CD4-positive, alpha-beta T cell (primary cell): Measurements from ENCODE around the gene TEPSIN. TPM values are rescaled to one million over a fixed set of nuclear protein-coding genes. Genes with fewer than 3 reads are reported as not detected.

ENCODE experiments used
- ATAC-seq: fragments of 200-7000 bp; cut with Tn5 transposase; one replicate; pipeline ENCODE4 v1.10.0; 2022; ENCODE audit warnings: mild to moderate bottlenecking; ENCODE audit not compliant: poor library complexity
- CTCF ChIA-PET: fragments of 350-600 bp; sonication (Branson Sonifier 250); formaldehyde crosslinking; loops from one replicate; lab custom pipeline; 2021; ENCODE audit warnings: antibody characterized with exemption, inconsistent platforms; lab: Charles Lee
- POLR2A ChIA-PET: fragments of 350-600 bp; sonication (Branson Sonifier 250); formaldehyde crosslinking; loops from one replicate; lab custom pipeline; 2021; ENCODE audit warnings: antibody characterized with exemption, inconsistent platforms; lab: Charles Lee
- DNase-seq, 14 experiments: peaks; one replicate each; pipeline ENCODE4 v3.0.0-alpha.2; 2013 to 2020; ENCODE audit warnings: mixed read lengths in 2 of 14
- H3K27ac ChIP-seq, 2 donors: one replicate each; pipeline versions ENCODE4 v1.5.1 to v1.7.0; 2013; ENCODE audit warnings: low read length in 2 of 2, low read depth in 1 of 2, mild to moderate bottlenecking in 1 of 2
- H3K27me3 ChIP-seq, 2 experiments: 1 replicate in 1 of 2; 2 replicates in 1 of 2; pipeline versions ENCODE4 v1.6.1 to v1.7.0; 2013; ENCODE audit warnings: low read length in 2 of 2, control low read depth in 1 of 2, mild to moderate bottlenecking in 1 of 2, moderate library complexity in 1 of 2; ENCODE audit not compliant: insufficient read depth in 2 of 2, control insufficient read depth in 1 of 2
- H3K36me3 ChIP-seq: one replicate; pipeline ENCODE4 v1.6.1; 2013; ENCODE audit warnings: low read length, control low read depth; ENCODE audit not compliant: insufficient read depth
- H3K4me1 ChIP-seq: one replicate; pipeline ENCODE4 v1.6.1; 2013; ENCODE audit warnings: low read length, control low read depth; ENCODE audit not compliant: insufficient read depth
- H3K4me3 ChIP-seq: one replicate; pipeline ENCODE4 v1.5.1; 2013; ENCODE audit warnings: mild to moderate bottlenecking, low read length, moderate library complexity
- H3K9me3 ChIP-seq, 2 experiments: 1 replicate in 1 of 2; 2 replicates in 1 of 2; pipeline versions ENCODE4 v1.6.1 to v1.7.0; 2013; ENCODE audit warnings: low read length in 2 of 2, mild to moderate bottlenecking in 2 of 2, control low read depth in 1 of 2, moderate library complexity in 1 of 2; ENCODE audit not compliant: control insufficient read depth in 1 of 2, insufficient read depth in 1 of 2
- H3K27ac Mint-ChIP-seq: one replicate; pipeline ENCODE4 v1.8.0; 2020; ENCODE audit warnings: mixed read lengths
- H3K27me3 Mint-ChIP-seq: one replicate; pipeline ENCODE4 v1.8.0; 2021; ENCODE audit warnings: mixed read lengths
- H3K36me3 Mint-ChIP-seq: one replicate; pipeline ENCODE4 v1.8.0; 2021; ENCODE audit warnings: low read depth, mixed read lengths
- H3K4me1 Mint-ChIP-seq: one replicate; pipeline ENCODE4 v1.8.0; 2021; ENCODE audit warnings: low read depth, mixed read lengths
- H3K4me3 Mint-ChIP-seq: one replicate; pipeline ENCODE4 v1.8.0; 2020; ENCODE audit warnings: mild to moderate bottlenecking, mixed read lengths
- H3K9me3 Mint-ChIP-seq: one replicate; pipeline ENCODE4 v1.8.0; 2020; ENCODE audit warnings: mixed read lengths
- intact Hi-C, 2 experiments: fragments of 100-400 bp; cut with DNase I in 1 of 2; cut with micrococcal nuclease in 1 of 2; formaldehyde crosslinking; loops; one replicate each; pipeline versions ENCODE4 v1.15.1 to v1.9.0; 2023 to 2025; cut with DNase I, micrococcal nuclease
- total RNA-seq, 174 experiments: library from RNA in 2 of 174; stranded (reverse) in 2 of 174; gene quantifications; one replicate each; pipeline ENCODE4 v1.2.3 and lab custom pipeline; 2021 to 2026
- TF ChIP-seq, protein P1 (sequence below): fragments of 200-600 bp; IDR thresholded peaks from one replicate; pipeline ENCODE4 v1.8.0; 2022; ENCODE audit warnings: antibody characterized with exemption, mild to moderate bottlenecking

Gene TEPSIN
- total RNA-seq, 2 experiments from 2014 or later: 68.2 to 74.4 TPM

GRCh38 chr17:81279278-81280275, 40.7 kb upstream of the TEPSIN start:
- POLR2A ChIA-PET: no interaction called here
- DNase-seq (no peak), ATAC-seq (no peak)
- H3K9me3 Mint-ChIP-seq: no peaks in the 10 kb centered on the region
- H3K4me1 Mint-ChIP-seq: peaks cover 4% of the 10 kb centered on the region
- Histone ChIP-seq H3K27ac (no peak overlapping the region), H3K4me1 (peaks cover 9% of the 10 kb centered on the region), H3K36me3 (peaks cover 66% of the 10 kb centered on the region), H3K27me3 (no peaks in the 10 kb centered on the region), H3K4me3 (no peak overlapping the region), H3K9me3 (no peaks in the 10 kb centered on the region)
- H3K36me3 Mint-ChIP-seq: peaks cover 50% of the 10 kb centered on the region
- H3K27ac Mint-ChIP-seq: no peak overlapping the region
- no peak overlapping the region for H3K4me3 Mint-ChIP-seq
- TF ChIP-seq, protein P1, sequence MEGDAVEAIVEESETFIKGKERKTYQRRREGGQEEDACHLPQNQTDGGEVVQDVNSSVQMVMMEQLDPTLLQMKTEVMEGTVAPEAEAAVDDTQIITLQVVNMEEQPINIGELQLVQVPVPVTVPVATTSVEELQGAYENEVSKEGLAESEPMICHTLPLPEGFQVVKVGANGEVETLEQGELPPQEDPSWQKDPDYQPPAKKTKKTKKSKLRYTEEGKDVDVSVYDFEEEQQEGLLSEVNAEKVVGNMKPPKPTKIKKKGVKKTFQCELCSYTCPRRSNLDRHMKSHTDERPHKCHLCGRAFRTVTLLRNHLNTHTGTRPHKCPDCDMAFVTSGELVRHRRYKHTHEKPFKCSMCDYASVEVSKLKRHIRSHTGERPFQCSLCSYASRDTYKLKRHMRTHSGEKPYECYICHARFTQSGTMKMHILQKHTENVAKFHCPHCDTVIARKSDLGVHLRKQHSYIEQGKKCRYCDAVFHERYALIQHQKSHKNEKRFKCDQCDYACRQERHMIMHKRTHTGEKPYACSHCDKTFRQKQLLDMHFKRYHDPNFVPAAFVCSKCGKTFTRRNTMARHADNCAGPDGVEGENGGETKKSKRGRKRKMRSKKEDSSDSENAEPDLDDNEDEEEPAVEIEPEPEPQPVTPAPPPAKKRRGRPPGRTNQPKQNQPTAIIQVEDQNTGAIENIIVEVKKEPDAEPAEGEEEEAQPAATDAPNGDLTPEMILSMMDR: no peak
- CTCF ChIA-PET: interaction anchor here (1.7 kb wide), 1 partner anchor 12 kb away, joined by 5 read pairs; no protein-coding TSS in a partner anchor
- no peaks in the 10 kb centered on the region for H3K27me3 Mint-ChIP-seq
- intact Hi-C loops: no loop called here

- H3K4me3 Mint-ChIP-seq: no peak overlapping the region
- H3K36me3 ChIP-seq: peaks cover 73% of the 10 kb centered on the region
- peaks cover 6% of the 10 kb centered on the region for H3K4me1 ChIP-seq
- DNase-seq (no peak), ATAC-seq (no peak)
- no peaks in the 10 kb centered on the region for H3K27me3 ChIP-seq
- H3K27me3 Mint-ChIP-seq: no peaks in the 10 kb centered on the region
- no peak overlapping the region for H3K27ac ChIP-seq
- no peak overlapping the region for H3K27ac Mint-ChIP-seq
- no peak overlapping the region for H3K4me3 ChIP-seq
- peaks cover 51% of the 10 kb centered on the region for H3K36me3 Mint-ChIP-seq
- CTCF ChIA-PET: no interaction called here
- POLR2A ChIA-PET: no interaction called here
- H3K9me3 Mint-ChIP-seq: no peaks in the 10 kb centered on the region
- TF ChIP-seq, protein P1: no peak
- no peaks in the 10 kb centered on the region for H3K4me1 Mint-ChIP-seq
- H3K9me3 ChIP-seq: no peaks in the 10 kb centered on the region
- intact Hi-C loops: no loop called here
Observed at GRCh38 chr17:81278831-81279230, 40.0 kb upstream of the TEPSIN start.

DNA sequence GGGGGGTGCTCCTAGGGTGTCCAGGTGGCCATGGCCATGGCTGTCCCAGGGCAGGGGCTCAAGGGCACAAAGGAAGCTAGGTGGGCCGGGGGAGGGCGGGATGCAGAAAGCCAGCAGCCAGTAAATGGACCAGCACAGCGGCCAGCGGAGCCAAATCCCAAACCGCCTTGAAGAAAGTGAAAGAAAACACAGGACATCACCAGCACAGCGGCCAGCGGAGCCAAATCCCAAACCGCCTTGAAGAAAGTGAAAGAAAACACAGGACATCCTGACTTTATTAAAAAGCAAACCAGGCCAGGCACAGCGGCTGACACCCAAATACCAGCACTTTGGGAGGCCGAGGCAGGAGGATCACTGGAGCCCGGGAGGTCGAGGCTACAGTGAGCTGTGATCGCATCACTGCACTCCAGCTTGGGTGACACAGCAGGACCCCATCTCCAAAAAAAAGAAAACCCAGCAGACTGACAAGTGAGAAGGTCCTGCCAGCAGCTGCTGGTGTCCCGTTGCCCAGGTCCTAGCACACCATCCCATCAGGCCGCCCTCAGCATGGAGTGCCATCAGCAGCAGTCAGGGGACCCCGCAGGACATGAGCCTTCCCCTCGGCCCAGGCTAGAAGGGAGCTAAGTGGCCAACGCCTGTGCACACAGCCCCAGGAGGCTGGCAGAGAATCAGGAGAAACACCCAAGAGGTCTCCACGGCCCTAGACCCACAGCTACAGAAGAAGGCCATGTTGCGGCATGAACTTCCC, 39.3 kb upstream of the TEPSIN start:
- no peak overlapping the region for H3K4me3 ChIP-seq
- no peak for DNase-seq
- Mint-ChIP-seq H3K4me1 (no peaks in the 10 kb centered on the region), H3K4me3 (no peak overlapping the region), H3K27me3 (no peaks in the 10 kb centered on the region), H3K36me3 (peaks cover 58% of the 10 kb centered on the region), H3K27ac (no peak overlapping the region), H3K9me3 (no peaks in the 10 kb centered on the region)
- peaks cover 7% of the 10 kb centered on the region for H3K4me1 ChIP-seq
- no peak for ATAC-seq
- H3K27me3 ChIP-seq: no peaks in the 10 kb centered on the region
- H3K36me3 ChIP-seq: peaks cover 76% of the 10 kb centered on the region
- intact Hi-C loops: no loop called here
- CTCF ChIA-PET: no interaction called here
- TF ChIP-seq, protein P1: no peak
- no peak overlapping the region for H3K27ac ChIP-seq
- POLR2A ChIA-PET: no interaction called here
- H3K9me3 ChIP-seq: no peaks in the 10 kb centered on the region
